Measurements from ENCODE around the gene RNASET2. TPM values are rescaled to one million over a fixed set of nuclear protein-coding genes. Genes with fewer than 3 reads are reported as not detected.

The RNASET2 gene
- total RNA-seq, 2 donors from 2014 or later = 73.9 to 82.7 TPM

DNA sequence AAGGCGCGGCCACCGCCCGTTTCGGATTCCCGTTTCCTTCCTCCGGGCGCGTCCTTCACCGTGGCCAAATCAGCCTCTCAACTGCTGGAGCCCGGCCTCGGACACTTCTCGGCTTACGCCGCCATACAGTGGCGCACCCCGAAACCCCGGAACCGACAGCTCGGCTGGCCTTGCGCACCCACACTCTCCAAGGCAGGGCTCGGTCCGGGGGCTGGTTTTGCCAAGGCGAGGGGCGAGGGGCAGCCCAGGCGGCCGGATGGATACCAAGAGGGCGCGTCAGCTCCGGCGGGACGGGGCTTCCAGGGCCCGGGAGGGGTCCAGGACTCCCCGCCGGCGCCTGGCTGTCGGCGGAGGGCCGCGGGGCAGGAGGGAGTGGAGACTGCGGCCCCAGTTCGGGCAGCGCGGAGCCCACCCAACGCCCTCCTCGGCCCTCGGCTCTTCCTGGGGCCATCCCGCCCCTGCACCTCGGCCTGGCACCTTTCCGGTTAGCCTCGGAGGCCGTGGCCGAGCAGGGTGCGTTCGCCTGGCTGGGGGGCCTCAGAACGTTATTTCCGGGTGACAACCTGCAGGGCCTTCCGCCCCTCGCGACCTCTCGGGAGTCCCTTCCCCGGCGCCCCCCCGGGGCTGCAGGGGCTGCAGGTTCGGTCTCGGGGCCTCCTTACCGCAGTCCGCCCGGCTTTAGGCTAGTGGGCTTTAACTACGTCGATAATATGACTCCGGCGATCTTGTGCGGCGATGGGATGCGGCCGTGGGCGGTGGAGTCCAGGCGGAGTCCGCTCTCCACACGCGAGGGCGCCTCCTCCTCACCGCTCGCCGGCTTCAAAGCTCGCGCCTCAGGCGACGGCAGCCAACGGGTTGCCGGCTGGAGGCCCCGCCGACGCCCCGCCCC is 42.1 kb upstream of the RNASET2 start:
- H3K4me1 ChIP-seq (ENCODE audit: control insufficient read depth in 1 of 2, low read depth in 2 of 2) = peaks cover 0 to 18% of the 10 kb centered on the region in 2 donors
- no peaks in the 10 kb centered on the region for H3K9me3 ChIP-seq
- H3K36me3 ChIP-seq = no peaks in the 10 kb centered on the region
- H3K4me3 ChIP-seq = peak overlapping the region; percentile 96
- DNase-seq (ENCODE audit: low spot score) (no peak), ATAC-seq (ENCODE audit: insufficient number of reproducible peaks, low FRiP score, low read depth) (no peak)
- no peaks in the 10 kb centered on the region for H3K27me3 ChIP-seq (replicated peaks; ENCODE audit: insufficient read depth)
- TF ChIP-seq, protein P1, sequence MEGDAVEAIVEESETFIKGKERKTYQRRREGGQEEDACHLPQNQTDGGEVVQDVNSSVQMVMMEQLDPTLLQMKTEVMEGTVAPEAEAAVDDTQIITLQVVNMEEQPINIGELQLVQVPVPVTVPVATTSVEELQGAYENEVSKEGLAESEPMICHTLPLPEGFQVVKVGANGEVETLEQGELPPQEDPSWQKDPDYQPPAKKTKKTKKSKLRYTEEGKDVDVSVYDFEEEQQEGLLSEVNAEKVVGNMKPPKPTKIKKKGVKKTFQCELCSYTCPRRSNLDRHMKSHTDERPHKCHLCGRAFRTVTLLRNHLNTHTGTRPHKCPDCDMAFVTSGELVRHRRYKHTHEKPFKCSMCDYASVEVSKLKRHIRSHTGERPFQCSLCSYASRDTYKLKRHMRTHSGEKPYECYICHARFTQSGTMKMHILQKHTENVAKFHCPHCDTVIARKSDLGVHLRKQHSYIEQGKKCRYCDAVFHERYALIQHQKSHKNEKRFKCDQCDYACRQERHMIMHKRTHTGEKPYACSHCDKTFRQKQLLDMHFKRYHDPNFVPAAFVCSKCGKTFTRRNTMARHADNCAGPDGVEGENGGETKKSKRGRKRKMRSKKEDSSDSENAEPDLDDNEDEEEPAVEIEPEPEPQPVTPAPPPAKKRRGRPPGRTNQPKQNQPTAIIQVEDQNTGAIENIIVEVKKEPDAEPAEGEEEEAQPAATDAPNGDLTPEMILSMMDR (IDR thresholded peaks at IDR 0.05) = no peak
- no peak overlapping the region for H3K27ac ChIP-seq

DNA sequence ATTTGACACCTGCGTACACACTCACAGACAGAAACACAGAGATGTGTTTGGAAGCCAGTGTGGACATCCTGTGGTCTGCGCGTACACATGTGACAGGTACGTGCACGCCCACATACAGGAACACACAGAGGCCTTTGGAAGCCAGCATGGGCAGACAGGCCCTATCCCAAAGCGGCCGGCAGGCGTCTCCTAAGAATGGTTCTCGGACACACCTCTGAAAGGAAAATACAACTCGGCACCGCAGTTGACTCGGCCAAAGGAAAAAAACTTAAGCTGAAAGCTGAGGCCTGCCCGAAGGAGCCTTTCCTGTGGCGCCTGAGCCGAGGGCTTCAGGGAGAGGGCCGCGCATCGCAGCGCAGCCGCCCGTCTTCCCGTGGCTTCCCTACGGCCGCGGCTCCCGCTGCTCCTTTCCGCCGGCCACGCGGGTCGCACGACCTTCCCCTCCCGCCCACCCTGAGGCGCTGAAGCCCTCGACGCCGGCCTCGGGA is 41.5 kb upstream of the RNASET2 start:
- DNase-seq (ENCODE audit: low spot score) (no peak), ATAC-seq (ENCODE audit: insufficient number of reproducible peaks, low FRiP score, low read depth) (no peak)
- Histone ChIP-seq H3K27ac (no peak overlapping the region), H3K27me3 (replicated peaks; ENCODE audit: insufficient read depth) (no peaks in the 10 kb centered on the region), H3K9me3 (no peaks in the 10 kb centered on the region), H3K4me1 (ENCODE audit: control insufficient read depth in 1 of 2, low read depth in 2 of 2) (peaks cover 0 to 18% of the 10 kb centered on the region in 2 donors), H3K4me3 (peak overlapping the region; percentile 96), H3K36me3 (no peaks in the 10 kb centered on the region)
- TF ChIP-seq, protein P1 (IDR thresholded peaks at IDR 0.05) = no peak

DNA sequence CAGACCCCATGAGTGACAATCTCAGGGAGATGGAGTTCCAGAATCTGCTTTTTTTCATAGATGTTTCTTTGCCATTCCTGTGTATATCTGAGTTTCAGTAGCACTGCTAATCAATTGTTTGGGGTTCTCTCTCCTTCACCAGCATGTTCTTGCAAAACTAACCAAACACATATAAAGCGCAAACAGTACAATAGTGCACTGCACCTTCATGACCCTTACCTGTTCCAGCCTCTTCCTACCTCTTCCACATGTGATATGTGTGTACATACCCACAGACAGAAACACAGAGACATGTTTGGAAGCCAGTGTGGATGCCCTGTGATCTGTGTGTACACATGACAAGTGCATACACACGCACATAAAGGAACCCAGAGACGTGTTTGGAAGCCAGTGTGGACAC is 41.0 kb upstream of the RNASET2 start:
- TF ChIP-seq, protein P1 (IDR thresholded peaks at IDR 0.05) = no peak
- Histone ChIP-seq H3K9me3 (no peaks in the 10 kb centered on the region), H3K27ac (no peak overlapping the region), H3K27me3 (replicated peaks; ENCODE audit: insufficient read depth) (no peaks in the 10 kb centered on the region), H3K4me1 (ENCODE audit: control insufficient read depth in 1 of 2, low read depth in 2 of 2) (peaks cover 0 to 18% of the 10 kb centered on the region in 2 donors), H3K36me3 (no peaks in the 10 kb centered on the region), H3K4me3 (peak overlapping the region; percentile 96)
- ATAC-seq (ENCODE audit: insufficient number of reproducible peaks, low FRiP score, low read depth) (no peak), DNase-seq (ENCODE audit: low spot score) (no peak)

DNA sequence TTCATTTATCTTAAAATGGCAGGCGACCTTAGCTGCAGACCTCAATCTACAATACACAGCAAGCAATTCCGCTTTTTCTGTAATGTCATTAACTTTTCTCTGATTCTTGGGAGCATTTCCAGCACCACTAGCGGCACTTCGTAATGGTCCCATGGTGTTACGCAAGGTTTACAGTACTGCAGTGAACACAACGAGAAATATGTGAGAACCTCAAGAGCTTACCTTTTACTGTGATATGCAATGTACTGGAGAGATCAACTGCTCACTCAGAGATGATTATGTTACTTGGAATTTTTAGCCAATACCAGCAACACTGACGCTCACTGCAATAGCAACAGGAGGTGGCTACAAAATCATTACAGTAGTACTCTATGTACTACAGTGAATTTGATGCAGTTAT is 40.1 kb upstream of the RNASET2 start:
- Histone ChIP-seq H3K9me3 (no peaks in the 10 kb centered on the region), H3K4me3 (no peak overlapping the region), H3K27me3 (replicated peaks; ENCODE audit: insufficient read depth) (no peaks in the 10 kb centered on the region), H3K27ac (no peak overlapping the region), H3K36me3 (no peaks in the 10 kb centered on the region), H3K4me1 (ENCODE audit: control insufficient read depth in 1 of 2, low read depth in 2 of 2) (peaks cover 0 to 18% of the 10 kb centered on the region in 2 donors)
- DNase-seq (ENCODE audit: low spot score) (no peak), ATAC-seq (ENCODE audit: insufficient number of reproducible peaks, low FRiP score, low read depth) (no peak)
- TF ChIP-seq, protein P1 (IDR thresholded peaks at IDR 0.05) = no peak

DNA sequence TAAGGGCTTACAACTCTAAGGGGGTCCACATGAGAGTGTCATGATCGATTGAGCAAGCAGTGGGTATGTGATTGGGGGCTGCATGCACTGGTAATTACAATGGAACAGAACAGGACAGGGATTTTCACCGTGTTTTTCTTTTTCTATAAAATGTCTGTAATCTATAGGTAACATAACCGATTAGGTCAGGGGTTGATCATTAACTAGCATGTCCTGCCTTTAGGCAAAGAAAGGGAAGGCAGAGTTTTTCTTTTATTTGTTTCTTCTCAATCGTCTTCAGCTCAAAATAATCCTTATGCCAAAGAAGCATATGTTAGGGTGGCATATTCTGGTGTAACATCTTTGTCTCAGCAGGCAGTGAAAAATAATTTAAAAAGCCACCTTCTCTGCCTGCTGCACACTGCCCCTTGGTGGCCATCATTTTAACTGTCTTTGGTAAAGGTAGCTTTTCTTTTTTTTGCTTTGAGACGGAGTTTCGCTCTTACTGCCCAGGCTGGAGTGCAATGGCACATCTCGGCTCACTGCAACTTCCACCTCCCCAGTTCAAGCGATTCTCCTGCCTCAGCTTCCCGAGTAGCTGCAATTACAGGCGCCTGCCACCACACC is 33.2 kb upstream of the RNASET2 start:
- no peaks in the 10 kb centered on the region for H3K9me3 ChIP-seq
- H3K4me3 ChIP-seq = no peak overlapping the region
- no peaks in the 10 kb centered on the region for H3K27me3 ChIP-seq (replicated peaks; ENCODE audit: insufficient read depth)
- ATAC-seq (ENCODE audit: insufficient number of reproducible peaks, low FRiP score, low read depth) (no peak), DNase-seq (ENCODE audit: low spot score) (no peak)
- no peaks in the 10 kb centered on the region for H3K4me1 ChIP-seq (ENCODE audit: control insufficient read depth in 1 of 2, low read depth in 2 of 2)
- H3K36me3 ChIP-seq = no peaks in the 10 kb centered on the region
- TF ChIP-seq, protein P1 (IDR thresholded peaks at IDR 0.05) = peak; percentile 33
- no peak overlapping the region for H3K27ac ChIP-seq

All from thoracic aorta (tissue), 2 donors.